ENCODE data around the gene SYNPR.

DNA sequence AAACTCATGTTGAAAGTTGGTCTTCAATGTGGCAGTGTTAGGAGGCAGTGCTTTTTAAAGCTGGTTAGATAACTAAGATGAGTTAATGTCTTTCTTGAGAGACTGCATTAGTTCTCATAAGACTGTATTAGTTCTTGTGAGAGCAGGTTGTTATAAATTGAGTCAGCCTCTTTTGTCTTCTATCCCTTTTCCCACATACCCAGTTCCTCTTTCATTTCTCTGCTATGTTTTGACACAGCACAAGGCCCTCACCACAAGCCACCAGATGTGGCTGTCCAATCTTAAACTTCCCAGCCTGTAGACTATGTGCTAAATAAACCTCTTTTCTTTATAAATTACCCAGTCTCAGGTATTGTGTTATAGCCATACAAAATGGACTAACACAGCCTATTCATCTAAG, 279.8 kb downstream of the SYNPR start:
- TF ChIP-seq, protein P1, sequence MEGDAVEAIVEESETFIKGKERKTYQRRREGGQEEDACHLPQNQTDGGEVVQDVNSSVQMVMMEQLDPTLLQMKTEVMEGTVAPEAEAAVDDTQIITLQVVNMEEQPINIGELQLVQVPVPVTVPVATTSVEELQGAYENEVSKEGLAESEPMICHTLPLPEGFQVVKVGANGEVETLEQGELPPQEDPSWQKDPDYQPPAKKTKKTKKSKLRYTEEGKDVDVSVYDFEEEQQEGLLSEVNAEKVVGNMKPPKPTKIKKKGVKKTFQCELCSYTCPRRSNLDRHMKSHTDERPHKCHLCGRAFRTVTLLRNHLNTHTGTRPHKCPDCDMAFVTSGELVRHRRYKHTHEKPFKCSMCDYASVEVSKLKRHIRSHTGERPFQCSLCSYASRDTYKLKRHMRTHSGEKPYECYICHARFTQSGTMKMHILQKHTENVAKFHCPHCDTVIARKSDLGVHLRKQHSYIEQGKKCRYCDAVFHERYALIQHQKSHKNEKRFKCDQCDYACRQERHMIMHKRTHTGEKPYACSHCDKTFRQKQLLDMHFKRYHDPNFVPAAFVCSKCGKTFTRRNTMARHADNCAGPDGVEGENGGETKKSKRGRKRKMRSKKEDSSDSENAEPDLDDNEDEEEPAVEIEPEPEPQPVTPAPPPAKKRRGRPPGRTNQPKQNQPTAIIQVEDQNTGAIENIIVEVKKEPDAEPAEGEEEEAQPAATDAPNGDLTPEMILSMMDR (IDR thresholded peaks at IDR 0.05): no peak
- no peak for TF ChIP-seq POLR2A (IDR thresholded peaks at IDR 0.05)

All from lower leg skin (tissue), 3 donors.